Adrenal gland (tissue), 12 donors: ENCODE measurements around the gene VAC14. TPM values are rescaled to one million over a fixed set of nuclear protein-coding genes. Genes with fewer than 3 reads are reported as not detected.
A peak's percentile ranks its signal among the peaks of the same experiment; 100 is the strongest.

Source experiments
- DNase-seq, 7 donors: peaks; one replicate each; pipeline ENCODE4 v3.0.0-alpha.2; 2019 to 2020
- H3K27ac ChIP-seq, 5 donors: fragments of 200-600 bp; sonication (generic) in 4 of 5; 1 replicate in 3 of 5; 2 replicates in 2 of 5; pipeline versions ENCODE4 v1.5.1 to v1.8.0; 2016 to 2020; ENCODE audit warnings: mild to moderate bottlenecking in 1 of 5
- H3K27me3 ChIP-seq: fragments of 200-600 bp; 2 replicates; pipeline ENCODE4 v1.8.0; 2021
- H3K36me3 ChIP-seq, 2 donors: fragments of 200-600 bp; replicated peaks in 1 of 2; 1 replicate in 1 of 2; 2 replicates in 1 of 2; pipeline versions ENCODE4 v1.5.1 to v1.8.0; 2018 to 2022
- H3K4me1 ChIP-seq, 2 donors: fragments of 200-600 bp; replicated peaks in 1 of 2; 1 replicate in 1 of 2; 2 replicates in 1 of 2; pipeline versions ENCODE4 v1.5.1 to v1.8.0; 2018 to 2021
- H3K4me3 ChIP-seq, 4 donors: fragments of 200-600 bp; sonication (generic) in 3 of 4; one replicate each; pipeline ENCODE4 v1.5.1; 2016 to 2018
- H3K9me3 ChIP-seq, 3 donors: fragments of 200-600 bp; sonication (generic) in 1 of 3; replicated peaks in 1 of 3; 1 replicate in 2 of 3; 2 replicates in 1 of 3; pipeline versions ENCODE4 v1.5.1 to v1.8.0; 2016 to 2021
- CTCF ChIP-seq, 6 experiments: fragments of 450-650 bp in 4 of 6; fragments of 200-600 bp in 2 of 6; sonication (generic) in 1 of 6; IDR thresholded peaks; 1 replicate in 5 of 6; 2 replicates in 1 of 6; pipeline versions ENCODE4 v1.5.1 to v1.8.0; 2016 to 2021; ENCODE audit warnings: antibody characterized with exemption in 6 of 6, mild to moderate bottlenecking in 2 of 6, moderate library complexity in 1 of 6
- POLR2A ChIP-seq, 2 donors: fragments of 450-650 bp; IDR thresholded peaks; one replicate each; pipeline ENCODE4 v1.6.1; 2017; ENCODE audit warnings: antibody characterized with exemption in 2 of 2, mild to moderate bottlenecking in 2 of 2, moderate library complexity in 1 of 2
- whole genome bisulfite sequencing, 4 donors: extraction: QIAGEN DNeasy Blood & Tissue Kit in 2 of 4; methylation state at CpG; one replicate each; pipeline versions ENCODE4 v1.1.5 to v1.1.7; 2013 to 2017; 5-methylcytosine and 5-hydroxymethylcytosine counted together
- intact Hi-C, 2 donors: fragments of 100-400 bp; cut with DNase I; formaldehyde crosslinking; loops; one replicate each; pipeline versions ENCODE4 v1.14.1 to v1.15.0; 2022 to 2023
- polyA plus RNA-seq, 3 donors: library from polyadenylated mRNA; stranded (reverse); fragments of 200-250 nt in 2 of 3; fragments of 350-450 nt in 1 of 3; fragmentation: Illumina TruSeq in 1 of 3; extraction: RNeasy Lipid Tissue Mini Kit (QIAGEN cat#74804) in 1 of 3; gene quantifications; one replicate each; pipeline ENCODE4 v1.2.3, GENCODE V29; 2013 to 2014
- total RNA-seq, 9 donors: library from RNA; depleted of rRNA in 4 of 9; stranded (reverse); fragments of >200 nt in 4 of 9; fragments of 120-200 nt in 1 of 9; fragmentation: NEBNext Ultra II Directional in 1 of 9; extraction: Animal tissue kit (Norgen Biotek cat#: 25700) in 1 of 9; gene quantifications; one replicate each; pipeline versions ENCODE4 v1.1.0 to v1.2.4, GENCODE V29; 2013 to 2023
- donor health status: healthy with polysubstance abuse.
- donor health status: Bipolar disorder and iron deficiency.
- donor health status: DM: yes; HTN: yes; CAD: no.
- donor health status: DM: no; HTN: no; CAD: no.
- donor health status: DM: no; HTN: no; CAD: no.
- donor health status: DM: yes; HTN: yes; CAD: no.

Gene VAC14
- total and polyA plus RNA-seq, 12 donors: 24.6 to 74.8 (median 50.1) TPM

DNA sequence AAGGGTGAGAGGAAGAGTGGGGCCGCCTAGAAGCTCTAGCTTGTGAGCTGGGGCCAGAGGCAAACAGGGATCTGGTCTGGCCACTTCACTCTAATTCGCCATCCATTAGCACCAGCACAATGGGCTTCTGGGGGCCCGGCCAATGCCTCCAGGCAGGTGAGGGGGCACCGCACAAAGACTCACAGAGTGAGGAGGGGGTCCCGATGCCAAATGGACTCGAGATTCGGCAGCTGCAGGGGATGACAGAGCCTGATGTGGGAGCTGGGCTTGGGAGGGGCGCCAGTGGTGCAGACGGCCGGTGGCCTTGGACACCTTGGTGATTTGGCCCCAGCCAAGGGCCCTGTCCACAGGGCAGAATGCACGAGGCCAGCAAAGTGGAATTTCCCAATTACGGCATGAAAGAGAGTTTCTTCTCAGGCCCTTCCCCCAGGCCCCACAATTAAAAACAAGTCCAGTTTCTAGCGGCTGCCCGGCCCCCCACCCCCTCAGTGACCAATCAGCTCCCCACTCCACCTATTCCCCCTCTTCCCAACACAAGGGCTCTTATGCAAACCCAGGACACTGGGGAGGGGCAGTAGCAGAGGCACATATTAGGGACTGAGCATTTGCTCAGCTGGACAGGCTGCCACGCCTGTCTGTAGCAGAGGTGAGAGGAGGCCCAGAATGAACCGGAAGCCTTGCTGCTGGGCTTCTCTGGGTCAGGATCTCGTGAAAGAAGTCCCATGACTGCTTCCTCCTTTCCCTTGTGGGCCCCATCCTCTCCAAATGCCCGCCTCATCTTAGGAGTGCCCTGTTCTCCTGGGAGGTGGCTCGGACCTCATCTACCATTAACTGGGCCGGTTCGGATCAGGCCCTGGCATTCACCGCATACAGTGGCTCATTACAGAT is 75.7 kb downstream of the VAC14 start:
- WGBS, 4 donors: 50 to 66% (median 59%) methylated on average over 10 to 22 of the region's 22 CpGs
- H3K27ac ChIP-seq: peak overlapping the region; percentile 31 to 93 (median 81)
- H3K27me3 ChIP-seq: no peaks in the 10 kb centered on the region
- intact Hi-C loops: no loop called here
- H3K4me3 ChIP-seq: no peak overlapping the region
- DNase-seq: peak in 6 of 7 donors; percentile 67 to 85 (median 81)
- no peaks in the 10 kb centered on the region for H3K36me3 ChIP-seq
- H3K4me1 ChIP-seq: peaks cover 27 to 28% of the 10 kb centered on the region in 2 donors
- TF ChIP-seq CTCF (IDR thresholded peaks at IDR 0.05): no peak
- peak in 1 of 2 donors; percentile 58 for TF ChIP-seq POLR2A (IDR thresholded peaks at IDR 0.05)
- H3K9me3 ChIP-seq: no peaks in the 10 kb centered on the region

- WGBS, 4 donors: 91 to 94% (median 92%) methylated on average over 15 of the region's 15 CpGs
- Histone ChIP-seq H3K4me3 (no peak overlapping the region), H3K36me3 (no peaks in the 10 kb centered on the region), H3K27ac (peak overlapping the region in 4 of 5 donors; percentile 67 to 93 (median 83)), H3K27me3 (no peaks in the 10 kb centered on the region), H3K4me1 (peaks cover 27 to 28% of the 10 kb centered on the region in 2 donors), H3K9me3 (no peaks in the 10 kb centered on the region)
- no peak for DNase-seq
- TF ChIP-seq POLR2A (IDR thresholded peaks at IDR 0.05) (no peak), CTCF (IDR thresholded peaks at IDR 0.05) (no peak)
- intact Hi-C loops: no loop called here
Observed at GRCh38 chr16:70724146-70725023, 76.6 kb downstream of the VAC14 start.

GRCh38 chr16:70723740-70724145 is 77.2 kb downstream of the VAC14 start:
- Histone ChIP-seq H3K4me3 (no peak overlapping the region), H3K27me3 (no peaks in the 10 kb centered on the region), H3K9me3 (no peaks in the 10 kb centered on the region), H3K36me3 (no peaks in the 10 kb centered on the region), H3K27ac (peak overlapping the region in 1 of 5 donors; percentile 93), H3K4me1 (peaks cover 27 to 28% of the 10 kb centered on the region in 2 donors)
- no peak for DNase-seq
- 91 to 100% (median 93%) methylated on average over 3 to 6 of the region's 6 CpGs for WGBS, 4 donors
- no peak for TF ChIP-seq POLR2A (IDR thresholded peaks at IDR 0.05)
- TF ChIP-seq CTCF (IDR thresholded peaks at IDR 0.05): no peak
- intact Hi-C loops: no loop called here
